IPS-15b (cell line): ENCODE data around the gene CACNG3.

Experiments
- H3K27me3 ChIP-seq: one replicate; pipeline ENCODE4 v1.6.1; 2013; ENCODE audit warnings: low read length; ENCODE audit not compliant: control insufficient read depth, insufficient read depth
- H3K36me3 ChIP-seq: one replicate; pipeline ENCODE4 v1.6.1; 2013; ENCODE audit warnings: low read length; ENCODE audit not compliant: control insufficient read depth, insufficient read depth
- H3K4me1 ChIP-seq: one replicate; pipeline ENCODE4 v1.6.1; 2013; ENCODE audit warnings: mild to moderate bottlenecking, low read length; ENCODE audit not compliant: control insufficient read depth, insufficient read depth
- H3K4me3 ChIP-seq: one replicate; pipeline ENCODE4 v1.5.1; 2013; ENCODE audit warnings: low read depth, low read length
- H3K9ac ChIP-seq: one replicate; pipeline ENCODE4 v1.6.1; 2013; ENCODE audit warnings: low read depth, mild to moderate bottlenecking, low read length
- H3K9me3 ChIP-seq: one replicate; pipeline ENCODE4 v1.6.1; 2013; ENCODE audit warnings: mild to moderate bottlenecking, low read length; ENCODE audit not compliant: control insufficient read depth, insufficient read depth

Gene CACNG3

DNA sequence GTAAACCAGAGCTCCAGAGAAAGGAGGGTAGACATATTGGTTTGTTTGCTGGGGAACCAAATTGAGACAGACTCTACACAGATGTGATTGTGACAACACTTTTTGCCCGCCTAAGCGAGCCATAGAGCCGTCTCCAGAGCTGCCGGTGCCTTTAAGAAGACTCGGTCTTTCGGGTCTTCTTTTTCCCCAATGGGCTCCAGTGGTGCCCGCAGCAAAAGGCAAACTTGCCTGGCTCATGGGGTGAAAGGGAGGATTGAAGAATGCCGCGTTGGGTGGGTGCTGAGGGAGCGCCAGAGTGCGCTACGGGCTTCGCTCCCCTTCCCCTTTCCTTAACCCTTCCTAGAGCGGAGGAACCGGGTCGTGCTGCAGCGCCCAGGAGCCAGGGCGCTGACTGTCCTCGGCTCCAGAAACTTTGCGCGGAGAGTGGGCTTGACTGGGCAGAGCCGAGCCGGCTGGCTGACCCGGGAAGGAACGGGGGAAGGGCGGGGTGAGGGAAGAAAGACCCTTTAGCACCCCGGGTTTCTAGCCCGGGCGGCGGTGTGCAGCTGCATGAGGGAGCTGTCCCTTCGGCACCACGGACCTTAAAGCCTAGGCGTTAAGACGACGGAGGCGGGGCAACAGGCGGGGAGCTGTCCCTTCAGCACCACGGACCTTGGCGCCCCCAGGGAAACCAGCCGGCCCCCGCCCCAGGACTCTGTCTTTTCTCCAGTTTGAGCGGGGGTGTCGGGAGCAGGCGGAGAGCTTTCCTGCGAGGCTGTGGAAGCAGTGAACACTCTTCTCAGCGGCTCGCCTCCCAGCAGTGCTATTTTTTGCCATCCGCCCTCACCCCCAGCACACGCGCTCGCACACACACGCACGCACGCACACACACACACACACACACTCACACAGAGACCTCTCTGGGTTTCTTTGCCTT lies at the start of gene CACNG3:
Gene CACNG3, plus strand, starts transcription at position 880 of the 916 bp plus-strand sequence. CDS start 420 bp downstream, outside the sequence.
- Histone ChIP-seq H3K9me3 (no peaks in the 10 kb centered on the region), H3K4me3 (peak within 1 kb of the TSS; percentile 65), H3K4me1 (no peaks in the 10 kb centered on the region), H3K9ac (no peak within 1 kb of the TSS), H3K27me3 (peaks cover 46% of the 10 kb centered on the region), H3K36me3 (no peaks in the 10 kb centered on the region)

DNA sequence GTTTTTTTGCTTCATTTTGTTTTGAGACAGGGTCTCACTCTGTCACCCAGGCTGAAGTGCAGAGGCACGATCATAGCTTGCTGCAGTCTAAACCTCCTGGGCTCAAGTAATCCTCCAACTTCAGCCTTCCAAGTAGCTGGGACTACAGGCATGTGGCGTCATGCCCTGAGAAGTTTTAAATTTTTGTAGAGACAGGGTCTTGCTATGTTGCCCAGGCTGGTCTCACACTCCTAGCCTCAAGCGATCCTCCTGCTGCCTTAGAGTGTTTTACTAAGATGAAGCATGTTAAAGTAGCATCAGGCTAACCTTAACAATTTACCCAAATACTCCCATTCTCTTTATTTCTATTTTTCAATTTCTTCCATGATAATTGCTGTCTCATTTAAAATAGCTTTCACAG lies 49.2 kb upstream of the CACNG3 start:
- Histone ChIP-seq H3K36me3 (no peaks in the 10 kb centered on the region), H3K4me1 (peaks cover 9% of the 10 kb centered on the region), H3K9ac (no peak overlapping the region), H3K4me3 (no peak overlapping the region), H3K27me3 (no peaks in the 10 kb centered on the region), H3K9me3 (no peaks in the 10 kb centered on the region)

DNA sequence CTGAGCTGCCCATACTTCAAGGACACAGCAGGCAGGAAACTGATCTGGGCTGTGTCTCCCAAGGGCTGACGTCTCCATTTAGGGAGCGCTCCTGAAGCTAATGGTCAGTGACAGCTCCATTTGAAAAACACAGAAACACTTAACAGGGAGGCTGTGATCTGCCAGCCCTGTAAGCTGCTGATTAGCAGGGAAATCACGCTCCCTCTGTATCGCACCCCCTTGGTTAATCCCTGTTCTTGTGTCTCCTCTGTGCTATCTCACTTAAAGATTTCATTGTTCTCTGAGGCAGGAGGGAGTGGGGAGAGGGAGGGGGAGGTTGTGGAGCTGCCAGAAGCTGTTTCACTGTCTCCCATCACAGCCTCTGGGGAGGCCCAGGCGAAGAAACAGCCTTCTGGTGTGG lies 47.4 kb upstream of the CACNG3 start:
- Histone ChIP-seq H3K36me3 (no peaks in the 10 kb centered on the region), H3K4me3 (no peak overlapping the region), H3K4me1 (peaks cover 9% of the 10 kb centered on the region), H3K9ac (no peak overlapping the region), H3K9me3 (no peaks in the 10 kb centered on the region), H3K27me3 (no peaks in the 10 kb centered on the region)

DNA sequence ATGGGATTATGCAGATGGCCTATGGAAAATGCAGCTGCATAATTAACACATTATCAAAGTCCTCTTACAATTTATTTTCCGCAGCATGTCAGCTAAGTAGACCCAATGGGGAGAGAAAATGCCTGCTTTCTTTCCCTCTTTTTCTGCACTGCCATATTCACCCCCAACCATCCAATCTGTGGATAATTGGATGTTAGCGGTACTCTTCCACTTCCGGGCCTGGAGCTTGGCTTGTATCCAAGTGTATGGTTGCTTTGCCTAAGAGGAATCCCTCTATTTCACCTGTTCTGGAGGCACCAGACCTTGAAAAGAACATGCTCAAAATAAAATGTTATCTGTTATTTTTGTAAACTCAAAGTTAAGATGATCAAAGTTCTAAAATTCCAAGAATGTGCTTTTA lies 41.1 kb upstream of the CACNG3 start:
- H3K4me1 ChIP-seq: peaks cover 4% of the 10 kb centered on the region
- no peak overlapping the region for H3K4me3 ChIP-seq
- no peaks in the 10 kb centered on the region for H3K27me3 ChIP-seq
- no peaks in the 10 kb centered on the region for H3K36me3 ChIP-seq
- H3K9ac ChIP-seq: no peak overlapping the region
- no peaks in the 10 kb centered on the region for H3K9me3 ChIP-seq

DNA sequence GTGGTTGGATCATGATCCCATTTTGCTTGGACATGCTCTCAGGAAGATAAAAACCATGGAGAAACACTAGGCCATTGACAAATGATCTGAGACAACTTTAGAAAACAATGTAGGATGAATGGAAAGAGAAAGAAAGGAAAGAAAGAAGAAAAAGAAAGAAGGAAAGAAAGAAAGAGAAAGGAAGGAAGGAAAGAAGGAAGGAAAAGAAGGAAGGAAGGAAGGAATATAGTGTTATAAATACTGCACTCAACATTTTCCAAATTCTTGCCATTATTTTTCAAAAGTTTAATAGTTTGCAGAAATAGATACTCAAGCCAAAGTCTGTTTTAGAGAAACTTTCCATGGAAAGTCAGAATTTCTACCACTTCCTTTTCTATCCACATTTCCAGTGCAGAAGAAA lies 39.2 kb upstream of the CACNG3 start:
- H3K9me3 ChIP-seq: no peaks in the 10 kb centered on the region
- no peaks in the 10 kb centered on the region for H3K36me3 ChIP-seq

DNA sequence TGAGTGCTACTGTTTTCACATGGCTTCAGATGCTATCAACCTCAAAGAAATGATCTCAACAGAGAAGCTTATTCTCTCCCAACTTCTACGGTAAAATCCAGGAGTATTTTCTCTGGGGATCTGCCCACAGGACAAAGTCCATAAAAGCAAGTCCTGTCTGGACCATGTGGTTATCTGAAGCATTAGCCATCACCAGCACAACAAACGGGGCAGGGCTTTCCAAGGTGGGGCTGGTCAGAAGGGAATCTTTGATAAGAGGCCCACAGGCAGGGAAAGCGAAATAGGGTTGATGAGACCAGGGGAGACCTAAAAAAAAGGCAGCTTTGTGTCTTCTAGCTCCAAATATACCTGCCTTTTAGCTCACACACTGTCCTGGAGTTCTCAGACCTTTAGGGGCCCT lies 38.7 kb upstream of the CACNG3 start:
- Histone ChIP-seq H3K36me3 (no peaks in the 10 kb centered on the region), H3K4me3 (no peak overlapping the region), H3K27me3 (no peaks in the 10 kb centered on the region), H3K9me3 (no peaks in the 10 kb centered on the region), H3K4me1 (peaks cover 4% of the 10 kb centered on the region), H3K9ac (no peak overlapping the region)

More for the DNA sequence above, 39.2 kb upstream of the CACNG3 start:
- H3K27me3 ChIP-seq: no peaks in the 10 kb centered on the region
- peaks cover 4% of the 10 kb centered on the region for H3K4me1 ChIP-seq
- no peak overlapping the region for H3K4me3 ChIP-seq
- H3K9ac ChIP-seq: no peak overlapping the region

DNA sequence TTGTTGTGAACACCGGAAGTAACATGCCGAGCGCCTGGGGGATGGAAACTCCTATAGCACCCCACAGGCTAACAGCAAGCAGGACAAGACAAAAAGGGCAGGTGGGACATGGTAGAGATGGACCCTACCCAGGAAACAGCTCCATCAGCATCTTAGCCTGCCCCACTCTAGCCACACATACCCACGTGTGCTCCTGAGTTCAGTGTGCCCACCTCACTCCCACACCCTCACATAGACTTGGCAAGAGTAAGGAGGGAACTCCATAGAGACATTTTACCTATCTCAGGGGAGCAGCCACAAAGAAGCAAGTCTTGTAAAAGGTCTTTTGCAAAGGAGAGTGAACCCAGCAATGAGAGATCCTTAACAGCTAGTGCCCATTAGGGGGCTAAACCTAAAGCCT lies 37.8 kb upstream of the CACNG3 start:
- H3K9ac ChIP-seq: no peak overlapping the region
- H3K4me1 ChIP-seq: peaks cover 4% of the 10 kb centered on the region
- no peaks in the 10 kb centered on the region for H3K27me3 ChIP-seq
- no peak overlapping the region for H3K4me3 ChIP-seq
- no peaks in the 10 kb centered on the region for H3K9me3 ChIP-seq
- H3K36me3 ChIP-seq: no peaks in the 10 kb centered on the region

DNA sequence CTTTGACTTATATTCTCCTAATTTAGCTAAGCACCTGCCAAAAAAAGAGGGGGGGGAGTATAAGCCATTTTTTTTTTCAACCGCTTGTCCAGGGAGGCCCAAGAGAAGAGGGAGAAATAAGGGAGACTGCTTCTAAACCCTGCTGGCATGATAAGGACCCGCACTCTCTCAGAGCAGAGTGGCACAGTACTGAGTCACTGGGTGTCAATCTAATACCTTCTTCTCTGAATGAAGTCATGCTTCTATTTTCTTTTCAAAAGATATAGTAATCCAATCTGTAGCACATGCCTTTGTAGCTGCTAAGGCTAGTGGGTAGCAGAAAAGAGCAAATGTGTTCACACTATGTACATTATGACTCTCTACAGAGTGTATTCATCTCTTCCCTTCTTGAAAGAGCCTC lies 34.9 kb upstream of the CACNG3 start:
- no peak overlapping the region for H3K9ac ChIP-seq
- no peaks in the 10 kb centered on the region for H3K9me3 ChIP-seq
- no peaks in the 10 kb centered on the region for H3K27me3 ChIP-seq
- no peaks in the 10 kb centered on the region for H3K36me3 ChIP-seq
- H3K4me1 ChIP-seq: no peaks in the 10 kb centered on the region
- H3K4me3 ChIP-seq: no peak overlapping the region

DNA sequence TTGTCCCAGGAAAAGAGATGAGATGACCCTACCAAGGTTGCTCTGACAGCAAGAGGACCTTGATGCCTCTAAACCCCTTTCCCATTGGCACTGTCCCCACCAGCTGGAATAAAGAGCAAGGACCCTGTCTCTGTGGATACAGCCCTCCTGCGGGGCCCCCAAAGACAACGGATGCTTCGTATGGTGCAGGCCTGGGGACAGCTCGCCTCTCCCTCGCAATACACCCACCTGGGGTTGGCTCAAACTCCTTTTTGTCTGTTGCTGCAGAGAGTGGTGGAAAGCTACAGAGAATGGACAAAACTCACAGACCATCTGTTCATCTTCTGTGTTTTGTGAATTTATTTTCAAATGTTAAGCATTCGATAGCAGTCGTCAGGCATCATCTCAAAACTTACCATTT lies 27.6 kb upstream of the CACNG3 start:
- H3K4me3 ChIP-seq: no peak overlapping the region
- H3K36me3 ChIP-seq: no peaks in the 10 kb centered on the region
- H3K9me3 ChIP-seq: no peaks in the 10 kb centered on the region
- H3K4me1 ChIP-seq: no peaks in the 10 kb centered on the region
- H3K9ac ChIP-seq: no peak overlapping the region
- no peaks in the 10 kb centered on the region for H3K27me3 ChIP-seq

DNA sequence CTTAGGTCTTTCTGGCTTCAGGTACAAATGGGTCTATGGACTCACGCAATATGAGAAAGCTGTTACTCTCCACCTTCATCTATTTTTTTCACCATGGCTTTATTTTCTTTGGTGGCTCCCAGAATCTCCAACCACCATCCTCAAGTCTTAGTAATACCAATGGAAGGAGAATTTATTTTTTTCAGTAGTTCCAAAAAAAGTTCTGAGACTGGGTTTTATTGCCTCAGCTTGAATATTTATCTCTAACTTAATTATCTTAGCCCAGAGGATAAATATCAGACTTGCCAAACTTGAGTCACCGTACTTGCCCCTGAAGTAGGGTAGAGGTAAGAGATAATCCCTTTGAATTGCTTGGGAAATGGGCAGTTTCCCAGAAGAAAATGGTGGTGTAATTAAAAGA lies 23.2 kb upstream of the CACNG3 start:
- Histone ChIP-seq H3K9me3 (peaks cover under 1% of the 10 kb centered on the region), H3K9ac (no peak overlapping the region), H3K4me1 (no peaks in the 10 kb centered on the region), H3K36me3 (no peaks in the 10 kb centered on the region), H3K27me3 (no peaks in the 10 kb centered on the region), H3K4me3 (no peak overlapping the region)

DNA sequence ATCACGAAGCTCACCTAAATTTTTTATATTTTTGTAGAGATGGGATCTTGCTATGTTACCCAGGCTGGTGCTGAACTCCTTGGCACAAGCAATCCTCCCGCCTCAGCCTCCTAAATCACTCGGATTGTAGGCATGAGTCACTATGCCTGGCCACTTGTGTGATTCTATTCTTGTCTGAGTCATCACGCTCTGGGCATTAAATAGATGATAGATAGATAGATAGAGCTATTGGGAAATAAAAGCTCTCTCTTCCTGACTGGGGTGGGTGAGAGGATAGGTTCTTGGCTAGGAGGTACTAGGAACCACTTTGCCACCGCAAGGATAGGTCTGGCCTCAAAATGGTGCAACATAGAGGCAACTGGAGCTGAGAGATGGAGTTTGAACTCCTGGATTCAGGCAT lies 21.4 kb upstream of the CACNG3 start:
- H3K27me3 ChIP-seq: no peaks in the 10 kb centered on the region
- no peaks in the 10 kb centered on the region for H3K4me1 ChIP-seq
- no peaks in the 10 kb centered on the region for H3K36me3 ChIP-seq
- H3K4me3 ChIP-seq: no peak overlapping the region
- H3K9ac ChIP-seq: no peak overlapping the region
- H3K9me3 ChIP-seq: peaks cover 3% of the 10 kb centered on the region

DNA sequence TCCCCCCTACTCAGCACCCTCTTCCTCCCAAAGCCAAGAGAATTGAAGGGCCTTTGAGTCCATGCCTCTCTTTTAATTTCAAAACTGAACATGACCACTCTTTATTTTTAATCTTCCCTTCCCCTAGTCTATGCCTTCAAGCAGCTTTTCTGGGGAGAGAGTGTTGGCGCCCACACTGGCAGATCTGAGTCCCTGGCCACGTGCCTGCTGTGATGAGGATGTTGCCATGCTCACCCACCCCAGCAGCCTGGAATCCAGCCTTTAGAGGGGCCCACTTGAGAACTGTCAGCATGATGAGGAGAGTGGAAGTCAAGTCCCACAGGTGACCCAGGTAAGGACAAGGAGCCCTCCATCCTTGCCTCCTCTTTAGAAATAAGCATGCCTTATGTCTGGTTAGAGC lies 20.3 kb upstream of the CACNG3 start:
- Histone ChIP-seq H3K4me1 (no peaks in the 10 kb centered on the region), H3K4me3 (no peak overlapping the region), H3K9me3 (peaks cover 3% of the 10 kb centered on the region), H3K27me3 (no peaks in the 10 kb centered on the region), H3K36me3 (no peaks in the 10 kb centered on the region), H3K9ac (no peak overlapping the region)
